ENCODE data around the gene GRIK3.

The GRIK3 gene

GRCh38 chr1:36775716-36776115 is 258.6 kb downstream of the GRIK3 start:
- Histone ChIP-seq H3K27ac (replicated peaks) (no peak overlapping the region), H3K4me3 (replicated peaks; ENCODE audit: insufficient read depth, low read length) (no peak overlapping the region), H3K27me3 (ENCODE audit: insufficient read depth, poor library complexity, severe bottlenecking) (peaks cover 3% of the 10 kb centered on the region)
- TF ChIP-seq GABPA (IDR thresholded peaks at IDR 0.05; ENCODE audit: low read depth) (no peak), SPI1 (IDR thresholded peaks at IDR 0.05; ENCODE audit: borderline replicate concordance, low read depth) (no peak), POLR2AphosphoS5 (IDR thresholded peaks at IDR 0.05; ENCODE audit: low read depth) (no peak), CTCF (IDR thresholded peaks at IDR 0.05; ENCODE audit: insufficient read depth, low read length) (no peak), REST (IDR thresholded peaks at IDR 0.05; ENCODE audit: insufficient replicate concordance, low read depth) (no peak)
- DNase-seq (ENCODE audit: low read depth in 1 of 2, low spot score in 1 of 2) = no peak

- DNase-seq (ENCODE audit: low read depth in 1 of 2, low spot score in 1 of 2) = peak in 1 of 2 experiments; percentile 34
- Histone ChIP-seq H3K27me3 (ENCODE audit: insufficient read depth, poor library complexity, severe bottlenecking) (peaks cover 3% of the 10 kb centered on the region), H3K4me3 (replicated peaks; ENCODE audit: insufficient read depth, low read length) (no peak overlapping the region), H3K27ac (replicated peaks) (no peak overlapping the region)
- peak; percentile 36; the same call in 1 of the 2 replicates for TF ChIP-seq SPI1 (IDR thresholded peaks at IDR 0.05; ENCODE audit: borderline replicate concordance, low read depth)
- TF ChIP-seq REST (IDR thresholded peaks at IDR 0.05; ENCODE audit: insufficient replicate concordance, low read depth) = no peak
Measured at GRCh38 chr1:36773827-36774541, 260.3 kb downstream of the GRIK3 start.

- Histone ChIP-seq H3K27me3 (ENCODE audit: insufficient read depth, poor library complexity, severe bottlenecking) (peaks cover 3% of the 10 kb centered on the region), H3K27ac (replicated peaks) (no peak overlapping the region), H3K4me3 (replicated peaks; ENCODE audit: insufficient read depth, low read length) (no peak overlapping the region)
- TF ChIP-seq CTCF (IDR thresholded peaks at IDR 0.05; ENCODE audit: insufficient read depth, low read length) (no peak), POLR2AphosphoS5 (IDR thresholded peaks at IDR 0.05; ENCODE audit: low read depth) (no peak), GABPA (IDR thresholded peaks at IDR 0.05; ENCODE audit: low read depth) (no peak), REST (IDR thresholded peaks at IDR 0.05; ENCODE audit: insufficient replicate concordance, low read depth) (no peak)
- no peak for DNase-seq (ENCODE audit: low read depth in 1 of 2, low spot score in 1 of 2)
Measured at GRCh38 chr1:36772647-36773495, 261.4 kb downstream of the GRIK3 start.
